Activated CD4-positive, alpha-beta T cell treated with anti-CD3 and anti-CD28 coated beads, Interleukin-2, Interleukin-4, amounts not matched to agents 100 ng/mL and 50 ng/mL, durations not matched to agents 16 hours and 8 hours (primary cell): Measurements from ENCODE around the gene GPM6B.
"Not testable (repeated sequence)": the region's sequence is repeated elsewhere in the genome, so short reads cannot be mapped to it uniquely, and the experiment has no call there.

Experiments used
- DNase-seq: peaks from one replicate; pipeline ENCODE4 v3.0.0-alpha.2; 2020; ENCODE audit warnings: low spot score

GPM6B gene

GRCh38 chrX:13764765-13765164, 52.1 kb downstream of the GPM6B start:
- DNase-seq = no peak

GRCh38 chrX:13764281-13764680, 52.6 kb downstream of the GPM6B start:
- DNase-seq = no peak

- no peak for DNase-seq
Measured at GRCh38 chrX:13763489-13763888, 53.4 kb downstream of the GPM6B start.

GRCh38 chrX:13761606-13762414, 55.1 kb downstream of the GPM6B start:
- DNase-seq = peak; percentile 15

- no peak for DNase-seq
Measured at GRCh38 chrX:13760426-13760825, 56.5 kb downstream of the GPM6B start.

GRCh38 chrX:13759152-13759718, 57.7 kb downstream of the GPM6B start:
- no peak for DNase-seq

GRCh38 chrX:13756381-13756780, 60.5 kb downstream of the GPM6B start:
- DNase-seq = no peak

GRCh38 chrX:13755254-13755653, 61.6 kb downstream of the GPM6B start:
- DNase-seq = no peak

GRCh38 chrX:13754765-13755164, 62.1 kb downstream of the GPM6B start:
- DNase-seq = no peak

- no peak for DNase-seq
Measured at GRCh38 chrX:13752646-13753045, 64.2 kb downstream of the GPM6B start.

GRCh38 chrX:13752141-13752540, 64.8 kb downstream of the GPM6B start:
- no peak for DNase-seq

GRCh38 chrX:13750812-13751211, 66.1 kb downstream of the GPM6B start:
- peak; percentile 24 for DNase-seq

- DNase-seq = peak; percentile 60
Measured at GRCh38 chrX:13750204-13750603, 66.7 kb downstream of the GPM6B start.

- no peak for DNase-seq
Measured at GRCh38 chrX:13748486-13748885, 68.4 kb downstream of the GPM6B start.

GRCh38 chrX:13747836-13748235, 69.1 kb downstream of the GPM6B start:
- peak; percentile 25 for DNase-seq

- DNase-seq = peak; percentile 66
Measured at GRCh38 chrX:13742397-13743176, 74.3 kb downstream of the GPM6B start.

GRCh38 chrX:13741695-13742094, 75.2 kb downstream of the GPM6B start:
- no peak for DNase-seq

GRCh38 chrX:13734278-13735172, 82.4 kb downstream of the GPM6B start, which contains the start of the genes OFD1 and TRAPPC2:
TSS of gene OFD1 (plus strand) at chrX:13734748. CDS start at chrX:13735072, 324 bp downstream.
TSS of gene TRAPPC2 (minus strand) at chrX:13734620. CDS start at chrX:13719963, 14,657 bp downstream.
- DNase-seq = peak; percentile 96

GRCh38 chrX:13733506-13733905, 83.4 kb downstream of the GPM6B start:
- DNase-seq = no peak

GRCh38 chrX:13732246-13733067, 84.4 kb downstream of the GPM6B start:
- no peak for DNase-seq

- DNase-seq = not testable (repeated sequence)
Measured at GRCh38 chrX:13730523-13730922, 86.4 kb downstream of the GPM6B start.
